Activated CD4-positive, alpha-beta T cell treated with anti-CD3 and anti-CD28 coated beads, Interleukin-2, amount 50 U/mL, for 24 hours (primary cell): ENCODE data around the gene PODNL1.

Experiments used
- DNase-seq, 2 donors: peaks; one replicate each; pipeline ENCODE4 v3.0.0-alpha.2; 2020; ENCODE audit warnings: low read depth in 1 of 2, low spot score in 1 of 2

Gene PODNL1

GRCh38 chr19:13938301-13939064 is at the start of gene PODNL1:
Gene PODNL1 (minus strand): TSS chr19:13938417. CDS start chr19:13938181, 236 bp downstream.
- no peak for DNase-seq

GRCh38 chr19:13987101-13987890 is 49.1 kb upstream of the PODNL1 start:
- no peak for DNase-seq

- DNase-seq: peak; percentile 94 to 99
Measured at GRCh38 chr19:13986348-13986904, 48.2 kb upstream of the PODNL1 start.

GRCh38 chr19:13985771-13986347 is 47.6 kb upstream of the PODNL1 start:
- peak in 1 of 2 donors; percentile 30 for DNase-seq

GRCh38 chr19:13984875-13985741 is 46.9 kb upstream of the PODNL1 start:
- DNase-seq: no peak

- no peak for DNase-seq
Measured at GRCh38 chr19:13984186-13984585, 46.0 kb upstream of the PODNL1 start.

GRCh38 chr19:13983213-13983889 is 45.1 kb upstream of the PODNL1 start:
- DNase-seq: no peak

GRCh38 chr19:13982773-13983172 is 44.6 kb upstream of the PODNL1 start:
- DNase-seq: no peak

GRCh38 chr19:13981988-13982501 is 43.8 kb upstream of the PODNL1 start:
- DNase-seq: no peak

- no peak for DNase-seq
Measured at GRCh38 chr19:13981467-13981866, 43.2 kb upstream of the PODNL1 start.

- no peak for DNase-seq
Measured at GRCh38 chr19:13981021-13981420, 42.8 kb upstream of the PODNL1 start.

GRCh38 chr19:13980340-13980739 is 42.1 kb upstream of the PODNL1 start:
- no peak for DNase-seq

GRCh38 chr19:13979686-13980085 is 41.5 kb upstream of the PODNL1 start:
- no peak for DNase-seq

GRCh38 chr19:13979244-13979615 is 41.0 kb upstream of the PODNL1 start:
- DNase-seq: no peak

- no peak for DNase-seq
Measured at GRCh38 chr19:13978351-13979243, 40.4 kb upstream of the PODNL1 start.

GRCh38 chr19:13977803-13978202 is 39.6 kb upstream of the PODNL1 start:
- no peak for DNase-seq

GRCh38 chr19:13976446-13976845 is 38.2 kb upstream of the PODNL1 start:
- DNase-seq: no peak

GRCh38 chr19:13975870-13976269 is 37.7 kb upstream of the PODNL1 start:
- no peak for DNase-seq

GRCh38 chr19:13974073-13974472 is 35.9 kb upstream of the PODNL1 start:
- DNase-seq: no peak
